Activated CD4-positive, alpha-beta T cell treated with anti-CD3 and anti-CD28 coated beads for 48 hours (primary cell): ENCODE results near the gene CEBPZOS.

Experiments used
- DNase-seq: peaks from one replicate; pipeline ENCODE4 v3.0.0-alpha.2; 2020

Gene CEBPZOS

DNA sequence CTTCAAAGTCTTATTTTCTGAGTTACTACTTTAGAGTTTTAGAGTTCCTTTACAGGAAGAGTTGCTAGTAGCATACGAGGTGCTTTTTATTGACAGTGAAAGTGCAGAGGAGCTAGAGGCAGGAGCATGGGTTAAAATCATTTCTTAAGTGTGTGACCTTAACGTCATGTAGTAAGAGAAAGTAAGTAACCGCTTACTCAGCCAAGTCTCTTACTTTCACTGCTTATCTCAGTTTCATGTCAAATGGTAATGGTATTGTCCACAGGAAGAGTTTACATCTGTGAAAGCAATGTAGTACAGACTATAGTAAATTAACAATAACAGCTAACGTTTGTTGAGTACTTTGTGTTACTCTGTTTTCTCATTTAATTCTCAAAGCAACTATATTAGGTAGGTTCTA is 47.7 kb downstream of the CEBPZOS start:
- DNase-seq, result no peak

DNA sequence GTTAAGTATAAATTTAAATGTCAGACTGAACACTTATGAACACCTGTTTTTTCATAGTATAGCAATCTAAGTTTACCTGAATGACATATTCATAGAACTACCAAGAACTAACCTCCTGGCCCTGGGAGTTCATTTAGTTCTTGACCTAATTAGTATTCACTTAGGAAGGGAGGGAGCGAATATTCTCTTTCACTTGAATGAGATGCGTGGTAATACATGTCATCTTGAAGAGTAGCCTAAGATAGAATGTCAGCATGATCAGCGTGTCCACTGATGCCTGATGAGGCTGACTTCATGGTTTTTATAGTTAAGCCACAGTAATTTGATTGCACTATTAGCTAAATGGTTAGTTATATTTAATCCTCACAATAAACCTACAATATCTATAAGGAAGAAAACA is 48.5 kb downstream of the CEBPZOS start:
- no peak for DNase-seq

DNA sequence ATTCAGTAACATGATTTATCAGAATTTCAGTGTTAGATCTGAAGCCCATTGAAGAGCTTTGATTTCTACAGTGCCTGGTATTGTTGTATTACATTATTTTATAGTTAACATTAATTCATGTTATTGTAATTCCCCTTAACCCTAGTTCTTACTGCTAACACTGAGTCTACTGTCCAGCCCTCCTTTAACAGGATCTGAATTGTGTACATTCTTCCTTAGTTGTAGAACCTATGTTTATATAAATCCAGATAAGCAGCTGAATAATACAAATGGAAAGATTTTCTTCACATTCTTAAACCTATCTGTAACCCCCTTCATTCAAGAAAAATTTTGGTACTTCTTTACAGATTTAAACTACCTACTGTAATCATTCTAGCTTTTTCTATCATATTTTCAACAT is 49.9 kb downstream of the CEBPZOS start:
- DNase-seq, result no peak

DNA sequence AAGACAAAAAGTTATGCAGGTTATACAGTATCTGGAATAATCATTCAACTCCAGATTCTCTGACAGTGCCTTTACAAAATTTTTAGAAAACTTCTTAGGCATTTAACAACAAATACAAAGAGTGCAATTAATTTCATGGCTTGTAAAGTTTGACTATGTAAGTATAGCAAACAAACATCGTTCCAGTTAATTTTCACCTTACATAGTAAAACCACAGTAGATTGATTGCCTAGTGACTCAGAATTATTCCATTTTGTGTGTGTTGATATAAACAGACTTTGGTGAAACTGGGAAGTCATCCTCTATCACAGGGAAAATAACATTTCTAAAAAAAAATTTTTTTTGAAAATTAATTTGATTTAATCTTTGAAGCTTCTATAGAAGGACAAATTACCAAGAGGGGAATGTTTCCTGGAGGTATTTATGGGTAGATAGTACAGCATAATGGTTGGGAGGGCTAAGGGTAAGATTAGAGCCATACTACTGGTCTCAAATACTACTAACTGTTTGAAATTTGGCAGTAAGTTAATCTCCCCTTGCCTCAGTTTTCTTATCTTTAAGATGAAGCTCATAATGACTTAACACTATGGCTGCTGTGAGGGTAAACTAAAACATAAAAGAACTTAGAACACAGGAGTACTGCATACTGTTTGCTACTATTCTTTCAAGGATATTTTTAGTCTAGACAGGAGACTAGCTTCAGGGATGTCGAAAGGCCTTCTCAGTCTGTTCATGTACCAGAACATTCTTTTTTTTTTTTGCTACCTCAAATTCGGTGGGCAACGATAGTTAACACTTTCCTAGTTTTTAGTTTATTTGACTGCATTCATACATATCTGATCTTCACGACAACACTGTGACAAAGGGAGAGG is 54.8 kb downstream of the CEBPZOS start:
- DNase-seq, result no peak
